Fibroblast of the conjunctiva (primary cell): Measurements from ENCODE around the gene HOXB3.
A peak's percentile ranks its signal among the peaks of the same experiment; 100 is the strongest.
"Not testable (repeated sequence)": the region's sequence is repeated elsewhere in the genome, so short reads cannot be mapped to it uniquely, and the experiment has no call there.

Experiments used
- DNase-seq: peaks from one replicate; pipeline ENCODE4 v3.0.0-alpha.2; 2010; ENCODE audit warnings: low read depth

HOXB3 gene

DNA sequence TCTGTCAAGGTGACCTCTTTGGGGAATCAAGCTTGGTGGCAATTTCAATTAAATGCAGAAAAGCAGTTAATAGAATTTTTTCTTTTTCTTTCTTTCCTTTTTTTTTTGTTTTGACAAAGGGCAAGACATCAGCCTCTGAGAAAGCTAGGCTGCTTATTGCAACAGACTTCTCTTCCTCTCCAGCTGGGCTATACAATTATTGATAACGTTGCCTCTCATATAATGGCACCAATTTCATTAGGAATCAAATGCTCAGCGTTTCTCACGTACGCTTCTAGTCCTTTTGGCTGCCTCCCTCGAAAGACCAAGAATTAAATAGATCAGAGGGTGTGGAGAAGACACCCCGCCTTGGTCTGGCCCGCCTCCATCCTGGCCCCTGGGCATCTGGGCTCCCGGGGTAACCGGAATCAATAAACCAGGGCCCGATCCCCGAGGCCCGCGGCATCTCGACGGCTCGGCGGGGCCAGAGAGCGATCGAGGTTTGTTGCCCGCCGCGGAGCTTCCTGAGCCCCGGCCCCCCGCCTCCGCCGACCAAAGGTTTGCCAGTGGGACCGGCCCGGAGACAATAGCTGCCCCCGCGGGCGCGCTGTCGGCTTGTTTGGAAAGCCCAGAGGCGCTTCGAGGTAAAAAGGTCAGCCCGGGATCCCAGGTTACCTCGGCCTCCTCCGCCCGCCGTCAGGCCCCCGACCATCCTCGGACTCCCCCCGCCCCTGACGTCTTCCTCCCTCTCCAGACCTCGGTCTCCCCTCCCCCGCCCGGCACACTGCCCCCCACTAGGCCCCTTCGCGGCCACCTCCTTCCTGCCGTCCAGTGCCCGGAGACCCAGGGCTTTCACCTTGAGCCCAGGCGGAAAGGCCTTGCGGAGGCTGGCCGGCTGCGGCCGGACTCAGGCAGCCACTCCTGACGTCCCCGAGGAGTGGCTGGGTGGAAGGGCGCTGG is 63.2 kb downstream of the HOXB3 start:
- no peak for DNase-seq

DNA sequence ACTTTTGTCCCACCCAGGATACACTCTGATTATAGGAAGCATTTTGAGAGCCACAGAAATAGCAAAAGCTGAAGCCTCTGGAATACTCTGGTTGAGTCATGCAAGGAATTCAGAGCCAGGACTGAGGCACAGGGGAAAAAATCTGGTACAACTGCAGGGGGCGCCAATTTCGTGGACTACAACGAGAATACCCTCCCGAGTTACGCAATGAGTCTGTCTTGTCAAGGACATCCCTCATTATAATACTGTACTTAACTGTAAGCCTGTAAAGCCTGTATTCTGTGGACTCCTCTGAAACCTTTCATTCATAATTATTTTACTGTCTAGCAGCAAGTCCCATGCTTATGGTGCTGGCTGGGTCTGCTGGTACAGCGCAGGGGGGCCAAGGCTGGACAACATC is 67.0 kb downstream of the HOXB3 start:
- DNase-seq: no peak

DNA sequence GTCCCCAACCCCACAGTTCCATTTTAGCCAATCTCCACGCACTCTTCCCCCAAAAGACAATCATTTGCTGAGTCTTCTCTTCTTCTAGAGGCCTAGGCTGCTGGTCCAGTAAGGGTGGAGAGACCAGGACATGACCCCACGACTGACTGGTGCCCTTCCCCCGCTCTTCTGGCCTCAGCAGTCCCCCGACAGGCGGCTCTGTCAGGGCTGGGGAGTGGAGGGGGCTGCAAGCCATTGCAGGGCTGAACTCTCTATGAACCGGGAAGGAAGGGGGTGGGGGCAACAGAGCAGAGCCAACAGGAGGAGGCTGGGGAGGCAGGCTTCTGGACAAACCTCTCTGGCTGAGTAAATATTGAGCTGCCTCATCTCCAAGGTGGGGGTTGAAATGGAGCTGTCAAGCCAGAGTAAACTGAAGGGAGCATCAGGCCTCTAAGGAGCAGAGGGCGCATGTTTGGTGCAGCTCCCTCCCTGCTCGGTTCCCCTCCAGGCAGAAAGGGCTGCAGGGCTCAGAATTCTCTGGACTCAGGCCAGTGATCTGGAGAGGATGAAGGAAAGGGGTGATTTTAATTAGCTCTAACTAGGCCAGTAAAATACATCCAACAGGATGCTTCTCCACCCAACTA is 67.9 kb downstream of the HOXB3 start:
- no peak for DNase-seq

DNA sequence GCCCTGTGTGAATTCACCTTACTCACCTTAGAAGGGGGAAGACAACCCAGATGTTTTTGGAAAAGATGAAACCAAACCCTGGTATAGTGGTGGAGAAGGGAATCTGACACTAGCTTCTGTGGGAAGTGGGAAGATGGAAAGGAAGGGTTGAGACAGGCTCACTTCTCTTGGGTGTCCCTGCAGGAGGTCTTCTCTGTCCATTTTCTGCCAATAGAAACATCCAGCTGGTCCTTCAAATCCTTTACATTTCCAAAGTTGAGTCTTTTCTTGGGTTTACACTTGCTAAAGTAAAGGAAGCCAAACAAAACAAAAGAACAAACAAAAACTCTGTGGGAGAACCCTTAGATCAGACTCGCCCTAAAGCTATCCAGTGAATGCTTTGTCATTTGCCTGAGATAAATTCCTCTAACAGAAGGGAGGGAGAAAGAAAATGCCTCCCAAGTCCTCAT is 69.4 kb downstream of the HOXB3 start:
- DNase-seq: no peak

DNA sequence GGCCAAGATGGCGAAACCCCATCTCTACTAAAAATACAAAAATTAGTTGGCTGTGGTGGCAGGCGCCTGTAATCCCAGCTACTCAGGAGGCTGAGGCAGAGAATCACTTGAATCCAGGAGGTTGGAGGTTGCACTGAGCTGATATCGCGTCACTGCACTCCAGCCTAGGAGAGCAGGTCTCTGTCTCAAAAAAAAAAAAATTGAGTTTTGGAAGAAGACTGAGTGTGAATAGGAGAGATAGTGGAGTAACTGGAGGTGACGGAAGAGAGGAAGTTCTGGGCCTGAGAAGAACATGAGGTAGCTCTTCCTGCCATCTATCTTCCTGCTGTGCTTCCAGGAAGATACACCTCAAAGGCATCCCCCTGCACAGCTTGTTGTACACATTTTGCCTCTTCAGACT is 70.6 kb downstream of the HOXB3 start:
- DNase-seq: no peak

DNA sequence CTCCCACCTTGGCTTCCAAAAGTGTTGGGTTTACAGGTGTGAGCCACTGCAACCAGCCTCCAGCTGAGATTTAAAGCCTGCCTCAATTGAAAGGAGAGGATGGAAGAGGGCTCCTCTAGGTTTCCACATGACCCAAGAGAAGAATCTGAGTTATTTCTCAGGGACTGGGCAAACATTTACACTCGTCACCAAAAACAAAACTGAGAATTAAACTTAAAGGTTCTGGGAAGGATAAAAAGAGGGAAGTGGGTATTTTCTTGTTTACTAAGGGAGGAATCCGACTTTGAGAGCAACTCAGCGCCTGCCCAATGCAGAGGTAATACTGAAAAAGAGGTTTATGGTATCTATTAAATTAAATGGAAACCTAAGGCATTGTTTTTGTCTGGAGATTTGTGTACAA is 72.6 kb downstream of the HOXB3 start:
- DNase-seq: no peak

DNA sequence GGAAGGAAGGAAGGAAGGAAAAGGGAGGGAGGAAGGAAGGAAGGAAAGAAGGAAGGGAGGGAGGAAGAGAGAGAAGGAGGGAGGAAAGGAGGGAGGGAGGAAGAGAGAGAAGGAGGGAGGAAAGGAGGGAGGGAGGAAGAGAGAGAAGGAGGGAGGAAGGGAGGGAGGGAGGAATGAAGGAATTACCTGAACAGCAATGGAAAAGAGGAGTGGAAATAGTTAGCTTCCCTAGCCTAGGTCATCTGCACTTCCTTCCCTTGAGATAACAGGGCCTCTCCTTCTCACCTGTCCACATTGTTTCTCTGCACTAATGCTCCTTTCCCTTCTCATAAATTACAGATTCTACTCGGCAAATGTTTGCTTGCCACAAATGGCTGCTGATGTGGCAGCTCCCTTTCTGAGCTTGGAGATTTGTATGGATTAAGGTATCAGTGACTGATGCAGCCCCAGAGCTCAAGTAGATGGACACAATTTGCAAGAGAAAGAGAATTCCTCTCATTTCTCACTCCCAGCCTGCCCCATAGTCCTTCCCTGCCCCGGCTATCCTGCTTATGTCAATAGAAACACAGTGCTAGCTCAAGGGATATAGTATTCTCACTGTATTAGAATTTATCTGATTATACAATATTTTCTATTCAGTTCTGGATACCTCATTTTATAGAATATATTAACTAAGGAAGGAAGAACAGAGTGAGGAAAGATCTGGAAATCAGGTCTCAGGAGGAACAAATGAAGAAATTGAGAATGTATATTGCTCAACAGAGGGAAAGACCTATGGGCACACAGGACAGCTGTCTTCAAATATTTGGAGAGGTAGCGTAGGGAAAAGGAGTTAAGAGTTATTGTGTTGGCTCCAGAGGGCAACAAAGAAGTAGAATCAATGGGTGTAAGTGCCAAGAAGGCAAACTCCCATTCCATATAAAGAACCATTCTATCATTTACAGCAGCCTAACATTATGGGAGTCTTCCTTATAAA is 73.8 kb downstream of the HOXB3 start:
- DNase-seq: no peak

DNA sequence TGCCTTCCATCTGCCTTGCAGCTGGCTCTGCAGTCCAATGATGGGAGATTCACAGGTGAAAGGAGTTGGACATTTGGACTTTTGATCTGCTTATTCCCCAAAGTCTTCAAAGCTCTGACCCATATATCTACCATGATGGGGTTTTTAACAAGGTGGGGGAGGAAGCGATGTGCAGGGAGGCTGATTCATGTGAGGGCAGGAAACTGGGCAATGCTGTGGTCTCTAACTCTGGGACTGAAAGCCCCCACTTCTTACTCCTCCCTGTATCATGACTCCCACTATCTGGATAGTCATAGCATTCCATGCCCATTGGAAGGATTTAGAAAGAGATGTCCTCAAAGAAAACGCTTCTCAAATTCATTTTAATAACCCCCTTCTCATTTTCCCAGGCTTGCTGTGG is 75.6 kb downstream of the HOXB3 start:
- no peak for DNase-seq

DNA sequence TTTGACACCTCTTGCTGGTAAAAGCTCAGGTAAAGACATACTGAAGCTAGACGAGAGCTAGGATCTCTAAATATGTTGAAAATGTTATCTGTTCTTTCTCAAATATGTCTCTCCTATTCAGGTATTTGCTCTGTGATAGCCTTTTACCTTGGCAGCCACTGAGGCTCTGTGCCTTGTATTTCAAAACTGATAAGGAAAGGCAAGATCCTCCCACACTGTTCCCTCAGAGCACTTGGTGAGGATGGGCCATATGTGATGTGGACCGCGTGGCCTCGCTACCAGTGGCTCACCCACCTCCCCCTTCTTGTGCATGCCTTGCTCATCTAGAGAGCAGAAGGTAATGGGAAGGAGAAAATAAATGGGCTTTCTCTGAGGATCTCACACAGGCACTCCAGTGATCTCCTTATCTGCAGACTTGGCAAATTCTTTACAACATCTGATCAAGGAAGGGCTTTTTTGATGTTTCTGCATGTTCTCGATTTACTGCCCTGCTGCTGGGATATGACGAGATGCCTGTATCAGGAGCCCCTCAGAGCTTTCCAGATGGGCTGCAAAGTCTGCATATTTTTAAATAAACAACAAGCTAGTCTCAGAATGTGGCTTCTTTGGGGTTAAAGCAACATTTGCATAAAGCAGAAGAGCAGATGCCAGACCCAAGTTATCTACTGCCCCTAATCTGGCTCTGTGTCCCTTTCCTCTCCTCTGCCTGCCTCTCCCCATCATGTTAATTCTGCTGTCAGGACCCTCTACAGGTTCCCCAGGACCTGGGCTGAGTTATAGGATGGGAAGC is 76.2 kb downstream of the HOXB3 start:
- no peak for DNase-seq

DNA sequence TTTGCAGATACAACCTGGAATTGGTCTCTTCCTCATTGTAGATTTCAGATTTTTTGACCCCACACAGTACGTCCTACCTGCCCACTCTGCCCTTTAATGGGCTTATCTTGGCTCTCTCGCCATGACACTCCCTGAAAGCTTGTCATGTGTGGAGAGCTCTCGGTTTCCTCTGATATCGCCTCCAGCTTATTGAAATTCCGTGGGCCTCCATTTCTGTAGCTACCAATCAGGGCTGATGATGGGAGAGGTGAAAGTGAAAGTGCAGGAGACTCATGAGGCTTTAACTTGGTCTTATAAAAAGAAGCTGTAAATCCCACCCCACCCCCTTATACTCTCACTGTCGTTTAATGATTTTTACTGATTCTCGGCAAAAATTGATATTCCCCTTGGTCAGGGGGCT is 76.9 kb downstream of the HOXB3 start:
- no peak for DNase-seq

DNA sequence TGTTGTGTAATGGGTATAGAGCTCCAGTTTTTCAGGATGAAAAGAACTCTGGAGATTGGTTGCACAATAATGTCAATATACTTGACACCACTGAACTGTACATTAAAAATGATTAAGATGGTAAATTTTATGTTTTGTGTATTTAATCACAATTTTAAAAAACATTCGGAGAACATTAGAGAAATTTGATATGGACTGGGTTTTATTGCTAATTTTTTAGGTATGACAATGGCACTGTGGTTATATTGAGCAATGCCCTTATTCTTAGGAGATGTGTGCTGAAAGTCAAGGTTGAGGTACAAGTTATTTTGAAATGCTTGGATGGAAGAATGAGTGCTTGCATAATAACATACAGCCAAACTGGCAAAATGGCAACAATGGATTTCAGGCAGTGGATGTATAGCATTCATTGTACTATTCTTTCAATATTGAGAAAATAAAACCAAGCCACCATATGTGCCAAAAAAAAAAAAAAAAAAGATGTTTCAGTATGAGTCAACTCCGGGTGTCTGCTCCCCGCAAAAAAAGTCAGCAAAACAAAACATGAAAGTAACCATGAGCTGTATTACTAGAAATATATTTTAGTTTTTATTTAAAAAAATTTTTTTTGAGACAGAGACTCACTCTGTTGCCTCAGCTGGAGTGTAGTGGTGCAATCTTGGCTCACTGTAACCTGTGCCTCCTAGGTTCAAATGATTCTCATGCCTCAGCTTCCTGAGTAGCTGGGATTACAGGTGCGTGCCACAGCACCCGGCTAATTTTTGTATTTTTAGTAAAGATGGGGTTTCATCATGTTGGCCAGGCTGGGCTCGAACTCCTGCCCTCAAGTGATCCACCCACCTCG is 79.1 kb downstream of the HOXB3 start:
- DNase-seq: peak; percentile 35

DNA sequence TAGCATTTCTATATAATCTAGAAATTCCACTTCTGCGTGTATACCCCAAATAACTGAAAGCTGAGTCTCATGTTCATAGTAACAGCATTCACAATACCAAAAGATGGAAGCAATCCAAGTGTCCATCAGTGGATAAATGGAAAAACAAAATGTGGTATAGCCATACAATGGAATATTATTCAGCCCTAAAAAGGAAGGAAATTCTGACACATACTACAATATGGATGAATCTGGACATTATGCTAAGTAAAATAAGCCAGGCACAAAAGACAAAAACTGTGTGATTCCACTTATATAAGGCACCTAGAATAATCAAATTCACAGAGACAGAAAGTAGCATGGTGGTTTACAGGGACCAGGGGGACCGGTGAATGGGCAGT is 79.7 kb downstream of the HOXB3 start:
- DNase-seq: no peak

DNA sequence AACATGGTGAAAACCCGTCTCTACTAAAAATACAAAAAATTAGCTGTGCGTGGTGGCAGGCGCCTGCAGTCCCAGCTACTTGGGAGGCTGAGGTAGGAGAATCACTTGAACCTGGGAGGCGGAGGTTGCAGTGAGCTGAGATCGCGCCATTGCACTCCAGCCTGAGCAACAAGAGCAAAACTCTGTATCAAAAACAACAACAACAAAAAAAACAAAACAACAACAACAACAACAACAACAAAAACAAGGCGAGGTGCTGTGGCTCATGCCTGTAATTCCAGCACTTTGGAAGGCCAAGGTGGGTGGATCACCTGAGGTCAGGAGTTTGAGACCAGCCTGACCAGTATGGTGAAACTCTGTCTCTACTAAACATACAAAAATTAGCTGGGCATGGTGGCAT is 80.3 kb downstream of the HOXB3 start:
- DNase-seq: not testable (repeated sequence)

DNA sequence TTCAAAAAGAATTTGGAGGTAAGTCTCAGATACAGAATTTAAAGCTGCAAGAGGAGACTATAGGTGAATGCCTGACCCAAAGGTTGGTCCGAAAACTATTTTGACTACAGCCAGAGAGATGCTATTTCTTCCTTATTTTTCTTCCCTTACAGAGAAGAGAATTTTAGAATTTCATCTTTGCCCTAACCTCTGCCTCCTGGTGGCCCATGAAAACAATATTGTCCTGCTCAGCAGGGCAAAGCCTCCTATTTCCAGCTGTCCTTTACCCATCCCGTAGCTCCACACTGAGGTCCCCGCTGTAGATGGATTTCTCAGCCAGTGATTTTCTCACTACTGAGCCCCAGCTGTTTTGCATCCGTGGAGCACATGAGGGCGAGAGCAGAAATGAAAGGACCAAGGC is 83.8 kb downstream of the HOXB3 start:
- DNase-seq: no peak

DNA sequence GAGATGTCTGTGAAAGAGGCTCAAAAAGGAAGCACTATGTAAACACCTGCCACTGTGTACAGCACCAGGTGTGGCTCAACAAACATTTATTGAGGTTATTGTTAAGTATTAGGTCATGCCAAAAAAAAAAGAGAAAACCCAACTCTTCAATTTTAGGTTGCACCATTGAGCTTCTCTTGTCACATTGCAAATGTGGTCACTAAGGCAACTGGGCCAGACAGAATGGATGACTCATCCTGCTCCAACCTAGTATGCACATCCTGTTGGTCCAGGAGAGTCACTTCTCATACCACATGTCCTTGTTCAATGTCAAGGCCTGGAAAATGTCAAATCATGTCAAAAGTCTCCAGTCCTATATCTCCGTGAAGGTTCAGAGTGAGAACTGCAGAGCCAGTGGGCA is 84.3 kb downstream of the HOXB3 start:
- DNase-seq: no peak

DNA sequence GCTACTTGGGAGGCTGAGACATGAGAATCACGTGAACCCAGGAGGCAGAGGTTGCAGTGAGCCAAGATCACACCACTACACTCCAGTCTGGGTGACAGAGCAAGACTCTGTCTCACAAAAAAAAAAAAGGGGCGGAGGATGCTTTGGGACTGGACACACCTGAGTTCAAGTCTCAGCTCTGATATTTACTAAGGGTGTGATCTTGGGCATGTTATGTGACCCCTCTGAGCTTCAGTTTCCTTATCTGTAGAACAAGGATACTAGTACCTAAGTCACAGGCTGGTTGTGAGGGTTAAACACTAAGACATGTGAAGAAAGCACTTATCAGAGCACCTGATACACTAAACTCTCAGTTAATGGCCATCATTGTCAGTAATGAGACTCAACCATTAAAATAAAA is 85.1 kb downstream of the HOXB3 start:
- DNase-seq: no peak

DNA sequence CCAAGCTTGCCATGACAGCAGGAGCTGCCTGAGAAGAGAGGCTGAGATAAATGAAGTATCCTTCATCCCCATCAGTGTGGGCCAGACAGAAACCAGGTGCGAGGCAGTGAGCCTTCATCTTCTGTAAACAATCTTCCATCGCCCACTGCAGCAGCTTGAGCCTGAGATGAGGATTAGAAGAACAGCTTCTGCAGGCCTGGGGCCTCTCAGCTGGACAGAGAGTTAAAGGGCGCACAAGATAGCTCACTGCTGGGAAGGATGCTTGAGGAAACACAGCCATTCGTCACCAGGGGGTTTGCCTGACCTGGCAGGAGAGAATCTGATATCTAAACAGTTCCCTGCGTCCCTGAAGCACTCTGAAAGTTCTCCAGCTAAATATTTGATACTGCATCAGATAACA is 86.3 kb downstream of the HOXB3 start:
- no peak for DNase-seq

DNA sequence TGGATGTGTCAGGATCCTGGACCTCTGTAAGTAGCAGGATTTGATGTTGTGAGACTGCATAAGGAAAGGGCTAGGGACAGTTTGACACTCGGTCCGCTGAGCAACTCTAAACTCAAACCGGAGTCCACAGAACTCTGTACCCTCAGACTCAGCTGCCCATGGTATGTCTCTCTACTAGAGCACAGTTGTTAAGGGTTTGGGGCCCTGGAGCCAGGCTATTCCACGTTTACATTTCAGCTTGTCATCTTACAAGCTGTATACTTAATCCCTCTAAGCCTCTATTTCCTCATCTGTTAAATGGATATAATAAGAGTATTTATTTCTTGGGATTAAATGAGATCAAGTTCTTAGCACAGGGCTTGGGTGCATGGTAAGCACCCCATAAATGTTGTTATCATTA is 87.1 kb downstream of the HOXB3 start:
- DNase-seq: no peak

DNA sequence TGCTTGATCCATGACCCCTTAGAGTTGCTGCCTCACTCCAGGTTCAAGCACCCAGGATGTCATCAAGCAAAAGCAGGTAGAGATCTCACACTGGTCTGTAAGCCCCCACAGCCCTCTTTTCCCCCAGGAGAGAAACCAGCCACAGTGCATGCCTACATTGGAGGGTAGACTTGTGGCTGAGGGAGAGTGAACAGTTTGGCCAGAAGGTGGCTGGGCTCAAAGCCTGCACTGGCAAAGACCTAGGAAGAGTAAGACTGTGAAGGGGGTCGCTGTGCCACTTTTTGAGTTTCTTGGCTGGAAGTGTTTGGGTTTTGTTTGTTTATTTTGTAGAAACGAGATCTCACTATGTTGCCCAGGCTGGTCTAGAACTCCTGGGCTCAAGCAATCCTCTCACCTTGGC is 87.7 kb downstream of the HOXB3 start:
- no peak for DNase-seq
